Vagina (tissue), 2 donors: ENCODE measurements around the gene OLFM1. TPM values are rescaled to one million over a fixed set of nuclear protein-coding genes. Genes with fewer than 3 reads are reported as not detected.

Experiments
- DNase-seq, 2 donors: peaks; one replicate each; pipeline ENCODE4 v3.0.0-alpha.2; 2017; ENCODE audit errors: extremely low spot score in 2 of 2
- H3K27ac ChIP-seq: fragments of 200-600 bp; sonication (generic); one replicate; pipeline ENCODE4 v1.5.1; 2019
- H3K27me3 ChIP-seq: fragments of 200-600 bp; sonication (generic); one replicate; pipeline ENCODE4 v1.5.1; 2019
- H3K36me3 ChIP-seq, 2 donors: fragments of 200-600 bp; sonication (generic); one replicate each; pipeline ENCODE4 v1.5.1; 2017 to 2019
- H3K4me1 ChIP-seq: fragments of 200-600 bp; sonication (generic); one replicate; pipeline ENCODE4 v1.5.1; 2019
- H3K4me3 ChIP-seq, 2 donors: fragments of 200-600 bp; sonication (generic); 1 replicate in 1 of 2; 2 replicates in 1 of 2; pipeline ENCODE4 v1.5.1; 2016 to 2019
- H3K9me3 ChIP-seq: fragments of 200-600 bp; sonication (generic); one replicate; pipeline ENCODE4 v1.5.1; 2019
- POLR2A ChIP-seq, 2 donors: fragments of 450-650 bp; IDR thresholded peaks; one replicate each; pipeline ENCODE4 v1.6.1; 2017; ENCODE audit warnings: antibody characterized with exemption in 2 of 2, mild to moderate bottlenecking in 2 of 2, moderate library complexity in 2 of 2
- POLR2AphosphoS5 ChIP-seq, 2 donors: sonication (generic); formaldehyde crosslinking; IDR thresholded peaks; one replicate each; pipeline ENCODE4 v1.9.0; 2017; ENCODE audit warnings: antibody characterized with exemption in 2 of 2, mild to moderate bottlenecking in 2 of 2, low read depth in 1 of 2; ENCODE audit not compliant: insufficient read depth in 1 of 2
- intact Hi-C: fragments of 100-400 bp; cut with DNase I; formaldehyde crosslinking; loops from one replicate; pipeline ENCODE4 v1.15.1; 2023
- total RNA-seq: library from RNA; depleted of rRNA; stranded (reverse); fragments of >200 nt; gene quantifications from one replicate; pipeline ENCODE4 v1.2.3, GENCODE V29; 2016
- TF ChIP-seq, protein P1 (sequence below), 3 experiments: fragments of 450-650 bp in 2 of 3; fragments of 200-600 bp in 1 of 3; sonication (generic) in 1 of 3; IDR thresholded peaks; one replicate each; pipeline ENCODE4 v1.5.1; 2017 to 2019; ENCODE audit warnings: antibody characterized with exemption in 3 of 3, mild to moderate bottlenecking in 2 of 3, moderate library complexity in 2 of 3

The OLFM1 gene
- total RNA-seq, 1 donor from 2014 or later: 39.0 TPM

DNA sequence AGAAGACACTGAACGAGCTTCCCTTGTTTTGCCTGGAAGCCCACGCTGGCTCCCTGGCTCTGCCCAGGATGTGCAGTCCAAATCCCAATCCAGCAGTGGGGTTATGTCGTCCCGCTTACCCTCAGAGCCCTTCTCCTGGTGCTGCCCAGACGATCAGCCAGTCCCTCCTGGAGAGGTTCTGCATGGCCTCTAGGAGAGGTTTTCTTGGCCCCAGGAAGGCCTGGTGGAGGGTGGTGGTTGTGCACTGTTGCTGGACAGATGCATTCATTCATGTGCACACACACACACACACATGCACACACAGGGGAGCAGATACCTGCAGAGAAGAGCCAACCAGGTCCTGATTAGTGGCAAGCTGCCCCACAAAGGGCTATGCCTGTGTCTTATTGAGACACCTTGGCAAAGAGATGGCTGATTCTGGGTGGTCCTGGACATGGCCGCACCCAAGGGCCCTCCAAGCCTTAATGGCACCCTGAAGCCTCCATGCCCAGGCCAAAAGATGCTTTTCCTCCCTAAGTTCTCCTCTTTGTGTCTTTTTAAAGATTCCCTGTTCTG, 10.5 kb upstream of the OLFM1 start:
- H3K27me3 ChIP-seq: no peaks in the 10 kb centered on the region
- H3K27ac ChIP-seq: no peak overlapping the region
- TF ChIP-seq, protein P1, sequence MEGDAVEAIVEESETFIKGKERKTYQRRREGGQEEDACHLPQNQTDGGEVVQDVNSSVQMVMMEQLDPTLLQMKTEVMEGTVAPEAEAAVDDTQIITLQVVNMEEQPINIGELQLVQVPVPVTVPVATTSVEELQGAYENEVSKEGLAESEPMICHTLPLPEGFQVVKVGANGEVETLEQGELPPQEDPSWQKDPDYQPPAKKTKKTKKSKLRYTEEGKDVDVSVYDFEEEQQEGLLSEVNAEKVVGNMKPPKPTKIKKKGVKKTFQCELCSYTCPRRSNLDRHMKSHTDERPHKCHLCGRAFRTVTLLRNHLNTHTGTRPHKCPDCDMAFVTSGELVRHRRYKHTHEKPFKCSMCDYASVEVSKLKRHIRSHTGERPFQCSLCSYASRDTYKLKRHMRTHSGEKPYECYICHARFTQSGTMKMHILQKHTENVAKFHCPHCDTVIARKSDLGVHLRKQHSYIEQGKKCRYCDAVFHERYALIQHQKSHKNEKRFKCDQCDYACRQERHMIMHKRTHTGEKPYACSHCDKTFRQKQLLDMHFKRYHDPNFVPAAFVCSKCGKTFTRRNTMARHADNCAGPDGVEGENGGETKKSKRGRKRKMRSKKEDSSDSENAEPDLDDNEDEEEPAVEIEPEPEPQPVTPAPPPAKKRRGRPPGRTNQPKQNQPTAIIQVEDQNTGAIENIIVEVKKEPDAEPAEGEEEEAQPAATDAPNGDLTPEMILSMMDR (IDR thresholded peaks at IDR 0.05): no peak
- TF ChIP-seq POLR2A (IDR thresholded peaks at IDR 0.05): no peak
- TF ChIP-seq POLR2AphosphoS5 (IDR thresholded peaks at IDR 0.05; ENCODE audit: insufficient read depth in 1 of 2, low read depth in 1 of 2): no peak
- peaks cover 16% of the 10 kb centered on the region for H3K4me1 ChIP-seq
- H3K36me3 ChIP-seq: no peaks in the 10 kb centered on the region
- no peaks in the 10 kb centered on the region for H3K9me3 ChIP-seq
- intact Hi-C loops: no loop called here
- DNase-seq: no peak
- H3K4me3 ChIP-seq: no peak overlapping the region

DNA sequence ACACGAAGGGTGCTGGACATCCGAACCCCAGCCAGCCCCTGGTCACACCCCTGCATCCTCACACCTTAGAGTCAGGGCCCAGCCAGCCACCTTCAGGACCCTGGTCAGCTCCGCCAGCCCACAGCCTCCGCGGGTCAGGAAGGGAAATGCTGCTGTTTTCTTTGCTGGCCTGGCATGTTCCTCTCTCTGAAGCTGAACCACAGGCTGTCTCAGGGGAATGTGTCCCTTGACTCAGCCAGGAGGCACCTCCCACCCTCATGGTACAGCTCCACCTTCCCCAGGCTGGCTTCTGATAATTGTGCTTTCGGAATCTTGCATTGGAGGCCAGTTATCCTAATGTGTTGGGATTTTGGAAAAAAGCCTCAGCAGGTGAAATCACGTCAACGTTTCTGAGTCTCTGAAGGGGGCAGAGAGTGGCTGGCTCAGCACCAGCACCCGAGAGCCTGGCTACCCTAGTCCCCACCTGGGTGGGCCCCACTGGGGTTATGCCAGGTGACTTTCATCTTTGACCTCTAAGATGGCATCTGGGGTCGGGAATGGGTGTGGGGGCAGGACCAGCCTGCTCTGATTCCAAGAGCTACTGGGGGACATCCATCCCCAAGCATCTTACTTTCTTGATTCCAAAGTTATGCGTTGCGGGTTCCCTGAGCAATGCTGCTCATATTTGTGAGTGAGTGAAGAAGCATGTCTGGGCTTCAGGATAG, 9.8 kb upstream of the OLFM1 start:
- Histone ChIP-seq H3K9me3 (no peaks in the 10 kb centered on the region), H3K27me3 (no peaks in the 10 kb centered on the region), H3K4me1 (peaks cover 16% of the 10 kb centered on the region), H3K36me3 (no peaks in the 10 kb centered on the region), H3K4me3 (no peak overlapping the region), H3K27ac (no peak overlapping the region)
- intact Hi-C loops: no loop called here
- no peak for DNase-seq
- no peak for TF ChIP-seq POLR2AphosphoS5 (IDR thresholded peaks at IDR 0.05; ENCODE audit: insufficient read depth in 1 of 2, low read depth in 1 of 2)
- TF ChIP-seq, protein P1 (IDR thresholded peaks at IDR 0.05): no peak
- no peak for TF ChIP-seq POLR2A (IDR thresholded peaks at IDR 0.05)

DNA sequence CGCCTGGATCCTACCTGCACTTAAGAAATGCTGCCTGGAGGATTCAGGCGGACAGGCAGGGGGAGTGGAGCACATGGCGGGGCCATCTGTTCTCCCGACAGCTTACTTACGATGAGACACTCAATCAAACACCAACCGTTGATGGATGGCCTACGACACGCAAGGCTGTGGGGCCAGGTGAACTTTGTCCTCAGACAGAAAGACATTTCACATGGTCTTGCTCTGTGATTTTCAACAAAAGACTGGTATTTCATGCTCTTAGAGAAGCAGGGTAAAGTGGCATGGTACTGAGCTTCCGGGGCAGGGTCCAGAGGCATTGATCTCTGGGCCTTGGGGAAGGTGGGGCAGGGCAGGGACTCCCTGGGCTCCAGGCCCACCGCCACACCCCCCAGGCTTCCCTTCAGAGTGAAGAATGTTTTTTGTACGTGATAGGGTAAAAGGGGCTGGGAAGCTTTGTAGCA, 9.1 kb upstream of the OLFM1 start:
- Histone ChIP-seq H3K27me3 (no peaks in the 10 kb centered on the region), H3K36me3 (no peaks in the 10 kb centered on the region), H3K4me1 (peaks cover 20% of the 10 kb centered on the region), H3K27ac (no peak overlapping the region), H3K9me3 (no peaks in the 10 kb centered on the region), H3K4me3 (no peak overlapping the region)
- TF ChIP-seq POLR2A (IDR thresholded peaks at IDR 0.05) (no peak), POLR2AphosphoS5 (IDR thresholded peaks at IDR 0.05; ENCODE audit: insufficient read depth in 1 of 2, low read depth in 1 of 2) (no peak)
- TF ChIP-seq, protein P1 (IDR thresholded peaks at IDR 0.05): no peak
- DNase-seq: no peak
- intact Hi-C loops: no loop called here

- intact Hi-C loops: no loop called here
- TF ChIP-seq POLR2A (IDR thresholded peaks at IDR 0.05) (no peak), POLR2AphosphoS5 (IDR thresholded peaks at IDR 0.05; ENCODE audit: insufficient read depth in 1 of 2, low read depth in 1 of 2) (no peak)
- TF ChIP-seq, protein P1 (IDR thresholded peaks at IDR 0.05): no peak
- no peak for DNase-seq
- H3K4me3 ChIP-seq: no peak overlapping the region
- H3K4me1 ChIP-seq: peaks cover 26% of the 10 kb centered on the region
- no peaks in the 10 kb centered on the region for H3K27me3 ChIP-seq
- no peak overlapping the region for H3K27ac ChIP-seq
- H3K9me3 ChIP-seq: no peaks in the 10 kb centered on the region
- H3K36me3 ChIP-seq: no peaks in the 10 kb centered on the region
Measured at GRCh38 chr9:135079018-135079417, 8.4 kb upstream of the OLFM1 start.

DNA sequence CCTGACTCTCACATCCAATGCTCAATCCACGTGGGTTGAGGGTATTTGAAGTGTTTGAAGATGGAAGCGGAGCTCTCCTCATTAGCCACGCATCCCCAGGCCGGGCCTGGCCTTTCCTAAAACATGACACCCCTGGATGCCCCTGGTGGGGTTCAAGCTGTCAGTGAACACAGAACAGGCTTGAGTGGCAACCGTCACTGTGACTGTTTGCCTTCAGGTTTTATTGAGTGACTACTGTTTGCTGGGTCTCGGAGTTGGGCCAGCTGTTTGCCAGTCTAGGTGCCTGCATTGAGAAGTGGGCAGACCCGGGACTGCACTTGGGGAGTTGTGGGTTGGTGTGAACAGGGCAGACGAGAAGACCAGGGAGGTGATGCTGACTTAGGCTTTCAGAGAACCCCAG, 7.8 kb upstream of the OLFM1 start:
- DNase-seq: no peak

More for the DNA sequence above, 7.8 kb upstream of the OLFM1 start:
- Histone ChIP-seq H3K4me1 (peaks cover 26% of the 10 kb centered on the region), H3K9me3 (no peaks in the 10 kb centered on the region), H3K36me3 (no peaks in the 10 kb centered on the region), H3K27ac (no peak overlapping the region), H3K4me3 (no peak overlapping the region), H3K27me3 (no peaks in the 10 kb centered on the region)
- intact Hi-C loops: loop anchor here (5.0 kb wide), 1 partner anchor 328 kb away; no protein-coding TSS in a partner anchor
- TF ChIP-seq, protein P1 (IDR thresholded peaks at IDR 0.05): no peak
